HG02588 (cell line): ENCODE measurements around the gene MTA3.
A peak's percentile ranks its signal among the peaks of the same experiment; 100 is the strongest.
"Not testable (repeated sequence)": the region's sequence is repeated elsewhere in the genome, so short reads cannot be mapped to it uniquely, and the experiment has no call there.

Experiments
- ATAC-seq: cut with Tn5 transposase; IDR thresholded peaks from one replicate; pipeline ENCODE4 v1.9.1; 2021; ENCODE audit warnings: mild to moderate bottlenecking, moderate library complexity; ENCODE audit not compliant: unreplicated experiment

MTA3 gene

DNA sequence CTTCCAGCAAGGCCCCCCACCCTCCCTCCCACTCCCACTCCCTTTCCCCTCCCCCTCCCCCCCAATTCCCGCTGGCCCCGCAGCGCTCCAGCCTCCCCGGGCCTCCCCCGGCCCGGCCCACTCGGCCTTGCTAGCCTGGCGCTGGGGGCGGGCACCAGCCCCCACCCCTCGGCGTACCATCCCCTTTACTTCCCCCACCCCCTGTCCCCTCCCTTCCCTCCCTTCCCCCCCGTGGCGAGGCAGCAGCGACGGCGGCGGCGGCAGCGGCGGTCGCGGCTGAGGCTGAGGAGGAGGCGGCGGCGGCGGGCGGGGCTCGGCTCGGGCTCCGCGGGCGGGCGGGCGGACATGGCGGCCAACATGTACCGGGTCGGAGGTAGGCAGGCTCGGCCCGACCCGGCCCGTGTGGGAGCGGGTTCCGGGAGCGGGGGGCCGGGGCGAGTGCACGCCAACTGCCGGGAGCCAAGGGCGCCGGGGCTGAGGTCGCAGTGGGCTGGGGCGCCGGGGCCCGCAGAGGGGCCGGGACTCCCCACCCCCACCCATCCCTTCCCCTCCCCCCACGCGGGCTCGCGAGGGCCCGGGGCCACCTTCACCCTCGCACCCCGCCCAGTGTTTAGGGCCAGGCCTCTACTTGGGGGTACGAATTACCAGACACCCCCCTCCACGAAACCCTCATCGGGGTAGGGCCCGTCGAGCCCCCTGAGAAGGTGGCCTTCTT, at the start of gene MTA3:
Gene MTA3 (plus strand): TSS at position 232 of the 715 bp plus-strand sequence. CDS start 114 bp downstream, at position 346.
- ATAC-seq: peak; percentile 34

GRCh38 chr2:42519624-42520023, 48.8 kb upstream of the MTA3 start:
- ATAC-seq: no peak

- no peak for ATAC-seq
Observed at GRCh38 chr2:42522035-42522434, 46.4 kb upstream of the MTA3 start.

- ATAC-seq: no peak
Observed at GRCh38 chr2:42523341-42523740, 45.1 kb upstream of the MTA3 start.

- no peak for ATAC-seq
Observed at GRCh38 chr2:42532397-42532796, 36.0 kb upstream of the MTA3 start.

GRCh38 chr2:42537493-42537892, 30.9 kb upstream of the MTA3 start:
- no peak for ATAC-seq

- ATAC-seq: no peak
Observed at GRCh38 chr2:42542871-42543270, 25.6 kb upstream of the MTA3 start.

GRCh38 chr2:42545023-42545721, 23.3 kb upstream of the MTA3 start:
- ATAC-seq: no peak

DNA sequence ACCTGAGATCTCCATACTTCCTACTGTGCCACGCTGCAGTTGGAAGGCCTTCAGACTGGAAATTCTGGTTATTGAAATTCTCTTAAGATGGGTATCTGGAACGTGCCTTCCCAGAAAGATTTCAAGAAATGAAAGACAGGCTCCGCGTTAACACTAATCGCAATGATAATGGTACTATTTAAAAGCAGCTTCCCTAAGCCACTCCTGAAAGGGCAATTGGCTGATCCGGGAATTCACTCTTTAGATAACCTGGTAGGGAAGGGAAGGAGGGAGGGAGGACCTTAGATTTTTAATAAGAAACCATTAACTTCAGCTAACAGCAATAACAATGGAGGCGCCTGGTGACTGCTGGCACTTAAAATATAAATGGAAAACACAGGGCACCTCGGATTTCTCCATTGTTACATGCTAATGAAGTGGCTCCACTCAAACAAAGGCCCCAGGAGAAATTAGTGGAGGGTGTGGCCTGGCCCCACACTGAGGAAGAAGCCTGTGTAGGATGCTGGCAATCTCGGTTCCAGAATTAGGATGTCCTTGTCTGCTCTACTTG, 22.5 kb upstream of the MTA3 start:
- no peak for ATAC-seq

- ATAC-seq: no peak
Observed at GRCh38 chr2:42547014-42547413, 21.4 kb upstream of the MTA3 start.

DNA sequence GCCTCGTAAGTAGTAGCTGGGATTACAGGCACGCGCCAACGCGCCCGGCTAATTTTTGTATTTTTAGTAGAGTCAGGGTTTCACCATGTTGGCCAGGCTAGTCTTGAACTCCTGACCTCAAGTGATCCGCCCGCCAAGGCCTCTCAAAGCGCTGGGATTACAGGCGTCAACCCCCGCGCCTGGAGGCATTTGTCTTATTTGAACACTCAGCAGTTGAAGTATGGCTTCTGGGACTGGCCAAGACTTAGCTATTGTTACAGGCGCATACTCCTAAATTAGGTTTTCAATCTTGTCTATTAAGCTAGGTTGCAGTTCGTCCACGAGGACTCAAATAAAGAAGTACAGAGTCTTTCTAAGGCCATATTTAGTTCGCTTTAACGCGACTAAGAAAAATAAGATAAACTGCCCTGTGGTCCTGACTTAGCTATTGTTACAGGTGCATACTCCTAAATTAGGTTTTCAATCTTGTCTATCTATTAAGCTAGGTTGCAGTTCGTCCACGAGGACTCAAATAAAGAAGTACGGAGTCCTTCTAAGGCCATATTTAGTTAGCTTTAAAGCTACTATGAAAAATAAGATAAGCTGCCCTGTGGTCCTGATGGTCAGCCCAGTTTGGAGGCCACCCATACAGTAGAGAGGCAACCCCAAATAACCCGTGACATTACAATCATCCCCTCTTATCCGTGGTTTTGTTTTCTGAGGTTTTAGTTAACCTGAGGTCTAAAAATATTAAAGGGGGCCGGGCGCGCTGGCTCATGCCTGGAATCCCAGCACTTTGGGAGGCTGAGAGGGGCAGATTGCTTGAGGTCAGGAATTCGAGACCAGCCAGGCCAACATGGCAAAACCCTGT, 20.8 kb upstream of the MTA3 start:
- no peak for ATAC-seq

GRCh38 chr2:42550870-42551269, 17.6 kb upstream of the MTA3 start:
- no peak for ATAC-seq

DNA sequence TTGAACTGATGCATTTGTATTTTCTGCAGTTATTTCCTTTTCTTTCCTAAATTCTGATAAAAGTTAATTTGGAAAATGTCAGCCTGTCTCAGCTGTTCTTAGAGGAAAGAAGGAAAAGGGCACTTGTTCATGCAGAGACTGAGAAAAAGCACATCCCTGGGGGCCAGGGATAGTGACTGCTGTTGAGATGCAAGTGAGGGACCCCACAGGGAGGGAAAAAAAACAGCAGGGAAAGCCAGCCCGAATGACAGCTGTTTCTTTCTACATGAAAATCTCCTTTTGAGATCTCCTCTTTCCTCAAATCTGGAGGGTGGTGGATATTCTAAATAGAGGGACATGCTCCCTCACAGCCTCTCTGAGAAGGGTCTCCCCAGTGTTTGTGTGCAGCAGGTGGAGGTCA, 14.0 kb upstream of the MTA3 start:
- no peak for ATAC-seq

DNA sequence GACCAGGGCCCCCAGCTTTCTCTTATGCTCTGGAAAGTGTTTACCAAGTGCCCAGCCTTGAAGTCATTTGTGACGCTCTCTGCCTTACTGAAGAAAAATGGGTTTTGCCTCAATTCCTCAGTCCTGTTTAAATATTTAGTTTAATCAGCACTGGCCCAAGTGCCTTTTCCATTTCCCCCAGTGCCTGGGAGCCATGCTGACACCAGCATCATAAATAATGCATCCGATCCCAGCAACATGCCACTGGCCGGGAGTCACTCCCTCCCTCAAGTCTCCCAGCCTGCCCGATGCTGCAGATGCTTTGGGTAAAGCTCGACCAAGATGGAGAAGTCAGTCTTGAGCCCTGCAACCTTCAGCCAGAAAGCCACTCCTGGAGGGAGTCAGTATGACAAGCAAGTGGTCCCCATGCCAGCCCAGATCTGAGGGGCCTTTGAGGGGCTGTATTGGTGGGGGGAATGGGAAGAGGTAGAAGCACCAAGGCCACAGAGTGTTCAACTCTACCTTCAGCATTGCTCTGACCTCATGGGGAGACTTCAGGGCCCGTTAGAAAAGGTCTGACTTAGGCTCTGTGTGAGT, 12.0 kb upstream of the MTA3 start:
- no peak for ATAC-seq

- ATAC-seq: no peak
Observed at GRCh38 chr2:42557306-42557705, 11.1 kb upstream of the MTA3 start.

DNA sequence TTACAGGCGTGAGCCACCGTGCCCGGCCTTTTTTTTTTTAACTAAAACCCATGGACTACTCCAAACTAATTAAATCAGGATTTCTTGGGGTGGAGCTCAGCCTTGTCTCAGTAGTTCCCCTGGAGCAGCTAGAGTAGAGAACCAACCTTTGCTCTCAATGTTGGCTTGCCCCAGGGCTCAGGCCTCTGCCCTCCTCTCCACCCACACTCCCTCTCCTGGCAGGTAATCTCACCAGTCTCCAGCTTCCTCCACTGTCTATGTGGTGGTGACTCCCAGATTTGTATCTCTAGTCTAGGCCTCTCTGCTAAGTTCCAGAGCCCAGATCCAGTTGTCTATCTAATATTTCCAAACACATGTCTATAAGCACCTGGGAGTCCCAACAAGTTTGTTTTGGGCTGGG, 9.6 kb upstream of the MTA3 start:
- no peak for ATAC-seq

- ATAC-seq: not testable (repeated sequence)
Observed at GRCh38 chr2:42560133-42560532, 8.3 kb upstream of the MTA3 start.

DNA sequence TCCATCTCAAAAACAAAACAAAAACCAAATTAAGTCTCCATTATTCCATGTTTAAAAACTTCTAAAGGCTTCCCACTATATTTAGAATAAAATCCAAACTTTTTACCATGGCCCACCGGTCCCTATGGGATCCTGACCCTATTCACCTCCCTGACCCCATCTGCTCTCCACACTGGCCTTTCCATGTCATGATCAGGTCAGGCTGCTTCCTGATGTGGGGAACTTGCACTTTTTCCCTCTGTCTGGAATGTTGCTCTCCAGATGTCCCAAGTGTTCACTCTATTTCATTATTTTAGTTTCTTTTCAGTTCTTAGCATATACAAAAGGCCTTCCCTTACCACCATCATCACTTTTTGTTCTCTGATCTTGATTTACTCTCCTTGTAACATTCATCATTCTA, 7.5 kb upstream of the MTA3 start:
- no peak for ATAC-seq

DNA sequence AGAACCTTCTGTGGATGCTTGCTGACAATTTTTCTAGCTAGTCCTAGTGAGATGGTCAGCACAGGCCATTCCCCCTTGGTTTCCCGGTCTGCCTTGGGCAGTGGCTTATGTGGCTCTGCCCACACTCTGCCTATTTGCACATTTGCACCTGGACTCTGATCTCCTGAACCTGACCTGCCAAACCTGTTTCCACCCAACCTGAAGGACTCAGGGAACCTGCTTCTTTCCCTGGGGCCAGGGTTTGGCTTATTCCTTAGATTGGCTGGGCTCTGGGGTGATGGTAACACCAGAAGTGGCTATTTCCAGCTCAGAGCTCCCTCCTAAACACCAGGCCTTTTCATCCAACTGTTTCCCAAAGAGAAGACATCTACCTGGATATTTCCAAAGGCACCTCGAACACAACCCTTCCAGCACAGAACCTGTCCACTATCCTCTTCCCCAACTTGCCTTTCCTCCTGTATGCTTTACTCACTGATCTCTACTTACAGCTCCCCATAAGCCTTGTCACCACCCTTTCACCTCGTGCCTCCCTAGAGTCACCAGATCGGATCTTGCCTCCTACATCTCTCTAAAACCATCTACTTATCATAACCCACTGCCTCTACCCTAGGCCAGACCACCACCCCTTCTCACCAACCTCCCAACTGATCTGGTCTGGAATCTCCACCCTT, 5.8 kb upstream of the MTA3 start:
- no peak for ATAC-seq

DNA sequence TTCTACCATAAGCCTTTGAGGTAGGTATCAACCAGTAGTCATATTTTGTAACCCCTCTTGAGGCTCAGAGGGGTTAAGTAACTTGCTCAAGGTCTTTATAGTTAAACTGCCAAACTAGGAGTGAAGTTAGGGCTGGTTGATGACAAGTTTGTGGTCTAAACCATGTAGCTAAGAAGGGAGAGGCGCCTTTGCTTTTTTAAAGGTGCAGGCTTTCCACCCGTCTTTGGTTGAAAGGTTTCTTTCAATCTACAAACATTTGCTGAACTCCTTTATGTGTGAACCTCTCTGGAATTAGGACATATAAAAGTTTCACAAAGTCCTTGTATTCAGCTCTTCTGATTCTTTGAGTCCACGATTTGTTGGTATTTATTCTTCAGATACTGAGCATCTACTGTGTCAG, 2.4 kb upstream of the MTA3 start:
- ATAC-seq: no peak
